ENCODE measurements around the gene SPRR3.
"Not testable (repeated sequence)": the region's sequence is repeated elsewhere in the genome, so short reads cannot be mapped to it uniquely, and the experiment has no call there.

Gene SPRR3

DNA sequence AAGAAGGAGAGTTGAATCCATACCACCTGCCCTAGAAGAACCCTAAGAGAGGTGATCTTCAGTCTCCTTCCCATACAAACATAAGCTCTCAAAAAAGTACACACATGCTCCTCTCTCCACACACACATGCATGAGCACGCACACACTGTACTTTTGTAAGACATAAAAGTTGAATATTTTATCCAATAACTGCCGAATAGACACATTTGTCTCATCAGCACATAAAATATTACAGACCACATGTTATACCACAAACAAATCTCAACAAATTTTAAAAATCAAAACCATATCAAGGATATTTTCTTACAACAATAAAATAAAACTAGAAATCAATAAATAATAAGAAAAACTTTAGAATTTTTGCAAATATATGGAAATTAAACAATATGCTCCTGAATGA is 15.0 kb upstream of the SPRR3 start:
- no peak for DNase-seq

- DNase-seq: no peak
Measured at GRCh38 chr1:152993186-152993585, 8.4 kb upstream of the SPRR3 start.

DNA sequence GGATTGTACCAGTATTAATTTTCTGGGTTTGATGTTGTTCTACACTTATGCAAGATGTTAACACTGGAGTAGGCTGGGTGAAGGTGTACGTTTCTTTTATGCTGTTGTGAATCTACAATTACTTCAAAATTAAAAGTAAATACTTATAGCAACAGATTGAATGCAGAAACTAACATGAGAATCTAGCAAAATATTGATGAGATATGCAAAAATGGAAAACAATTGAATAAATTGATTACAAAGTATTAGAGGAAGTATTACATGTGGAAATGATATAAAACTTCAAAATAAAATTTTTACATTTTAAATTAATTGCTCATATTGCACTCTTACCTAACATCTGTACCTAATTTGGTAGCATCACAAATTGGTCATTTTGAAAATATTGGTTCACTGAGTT is 5.7 kb upstream of the SPRR3 start:
- DNase-seq: no peak

- no peak for DNase-seq
Measured at GRCh38 chr1:152996633-152997400, 4.7 kb upstream of the SPRR3 start.

DNA sequence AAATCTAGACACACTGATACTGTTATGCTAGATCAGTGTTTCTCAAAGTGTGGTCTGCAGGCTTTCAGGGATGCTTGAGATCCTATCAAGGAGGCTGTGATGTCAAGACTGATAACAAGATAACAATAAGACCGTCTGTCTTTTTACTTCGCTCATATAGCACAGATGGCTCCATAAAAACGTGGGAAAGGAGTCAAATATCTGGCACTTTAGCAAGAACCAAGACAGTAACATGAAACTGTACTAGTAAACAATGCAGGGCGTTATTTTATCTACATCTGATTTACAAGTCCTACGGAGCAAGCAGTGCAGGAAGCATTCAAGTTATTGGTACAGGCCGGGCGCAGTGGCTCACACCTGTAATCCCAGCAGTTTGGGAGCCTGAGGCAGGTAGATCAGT is 3.6 kb upstream of the SPRR3 start:
- DNase-seq: no peak

- no peak for DNase-seq
Measured at GRCh38 chr1:152998476-152998875, 3.1 kb upstream of the SPRR3 start.

DNA sequence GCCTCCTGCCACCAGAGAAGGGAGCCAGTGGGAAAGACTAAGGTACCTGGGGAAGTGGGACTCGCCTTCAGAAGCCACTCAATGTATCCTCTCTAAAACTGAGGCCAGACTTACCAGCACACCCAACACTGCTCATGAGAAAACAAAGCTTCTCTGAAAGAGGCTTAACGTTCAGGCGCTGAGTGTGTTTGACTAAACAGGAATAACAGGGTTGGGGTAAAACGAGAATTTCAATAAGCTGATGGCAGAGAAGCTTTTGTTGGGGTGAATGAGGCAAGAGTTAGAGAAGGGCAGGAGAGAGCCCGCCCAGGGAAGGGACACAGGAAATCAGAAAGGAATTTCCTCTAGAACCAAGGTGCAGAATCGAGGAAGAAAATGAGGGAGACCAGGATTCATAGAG is 1.7 kb upstream of the SPRR3 start:
- DNase-seq: no peak

DNA sequence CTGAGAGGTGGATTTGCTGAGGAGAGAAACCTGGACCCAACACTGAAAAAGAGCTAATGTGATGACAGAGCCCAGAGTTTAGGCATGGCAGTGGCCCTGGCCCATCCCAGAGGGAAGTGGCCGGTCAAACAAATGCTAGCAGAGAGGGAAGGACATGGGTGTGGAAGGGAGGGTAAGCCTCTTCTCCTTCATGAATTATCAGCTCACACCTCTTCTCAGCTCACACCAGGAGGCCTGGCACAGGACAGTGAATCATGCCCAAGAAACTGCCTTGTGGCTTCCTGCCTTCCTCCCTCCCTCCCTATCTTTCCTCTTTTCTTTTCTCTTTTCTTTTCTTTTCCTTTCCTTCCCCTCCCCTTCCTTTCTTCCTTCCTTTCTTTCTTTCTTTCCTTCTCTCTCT is 1.3 kb upstream of the SPRR3 start:
- no peak for DNase-seq

GRCh38 chr1:153011235-153011758 is 9.7 kb downstream of the SPRR3 start:
- not testable (repeated sequence) for DNase-seq

GRCh38 chr1:153021829-153022228 is 20.3 kb downstream of the SPRR3 start:
- DNase-seq: not testable (repeated sequence)

GRCh38 chr1:153022340-153022739 is 20.8 kb downstream of the SPRR3 start:
- DNase-seq: not testable (repeated sequence)

DNA sequence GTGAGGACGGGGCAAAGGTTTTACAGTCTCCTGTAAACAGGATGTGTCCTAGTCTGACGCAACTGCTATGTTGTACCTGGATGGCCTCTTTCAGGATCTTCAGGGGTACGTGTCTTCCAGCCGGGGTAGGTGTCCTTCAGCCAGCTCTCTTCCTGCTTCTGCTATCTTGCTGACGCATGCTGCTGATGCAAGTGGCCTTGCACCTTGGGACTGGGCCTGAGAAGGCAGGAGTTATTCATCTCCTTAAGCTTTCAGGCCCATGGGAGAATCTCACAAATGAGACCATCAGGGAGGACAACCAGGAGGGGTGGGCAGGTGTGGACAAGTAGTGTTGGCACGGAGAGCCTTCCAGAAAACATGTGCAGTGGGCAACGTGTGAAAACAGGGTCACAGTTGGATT is 21.6 kb downstream of the SPRR3 start:
- DNase-seq: no peak

- no peak for DNase-seq
Measured at GRCh38 chr1:153024413-153024812, 22.9 kb downstream of the SPRR3 start.

- no peak for DNase-seq
Measured at GRCh38 chr1:153025797-153026196, 24.2 kb downstream of the SPRR3 start.

- DNase-seq: no peak
Measured at GRCh38 chr1:153028766-153029165, 27.2 kb downstream of the SPRR3 start.

GRCh38 chr1:153030895-153031294 is 29.3 kb downstream of the SPRR3 start, which contains the start of gene SPRR1B:
Gene SPRR1B (plus strand): TSS chr1:153031203. CDS start chr1:153032346, 1,143 bp downstream.
- no peak for DNase-seq

GRCh38 chr1:153032073-153032472 is 30.5 kb downstream of the SPRR3 start:
- DNase-seq: no peak

GRCh38 chr1:153032677-153033308 is 31.2 kb downstream of the SPRR3 start:
- no peak for DNase-seq

- DNase-seq: no peak
Measured at GRCh38 chr1:153035211-153035610, 33.7 kb downstream of the SPRR3 start.

- no peak for DNase-seq
Measured at GRCh38 chr1:153040950-153041631, 39.5 kb downstream of the SPRR3 start, which contains the start of gene SPRR2D. Gene SPRR2D (minus strand): TSS chr1:153041120. CDS start chr1:153040346, 774 bp downstream.

- DNase-seq: no peak
Measured at GRCh38 chr1:153049211-153049610, 47.7 kb downstream of the SPRR3 start.
